IMR-90 (cell line): ENCODE measurements around the gene CHRM4. TPM values are rescaled to one million over a fixed set of nuclear protein-coding genes. Genes with fewer than 3 reads are reported as not detected.

Experiments
- ATAC-seq: fragments of 200-7000 bp; cut with Tn5 transposase; 2 replicates; pipeline ENCODE4 v1.9.1; 2020; ENCODE audit warnings: low read depth, mild to moderate bottlenecking, moderate library complexity
- BruUV-seq: library from RNA; stranded (reverse); fragments of 400-500 nt; replicated peaks from 2 replicates; lab custom pipeline; 2021; lab: Mats Ljungman, UMichigan
- CTCF ChIA-PET: fragments of 300-600 bp; formaldehyde crosslinking; extraction: SDS; loops from one replicate; lab custom pipeline; 2021; ENCODE audit warnings: antibody characterized with exemption; lab: Yijun Ruan, JAX
- POLR2A ChIA-PET: fragments of 300-600 bp; sonication (Branson Sonifier 250); formaldehyde crosslinking; loops from one replicate; lab custom pipeline; 2022; ENCODE audit warnings: antibody characterized with exemption; ENCODE audit not compliant: unreplicated experiment; lab: Charles Lee
- DNase-seq: peaks from one replicate; pipeline ENCODE4 v3.0.0; 2013
- H2AFZ ChIP-seq: replicated peaks from 2 replicates; pipeline ENCODE3; 2013; ENCODE audit warnings: low read length, mild to moderate bottlenecking; ENCODE audit not compliant: poor library complexity
- H2AK5ac ChIP-seq: 2 replicates; pipeline ENCODE4 v1.6.1; 2013; ENCODE audit warnings: low read depth, low read length, inconsistent platforms
- H2AK9ac ChIP-seq: replicated peaks from 2 replicates; pipeline ENCODE3; 2013; ENCODE audit warnings: mild to moderate bottlenecking, low read depth, low read length, moderate library complexity; ENCODE audit not compliant: poor library complexity
- H2BK120ac ChIP-seq: 2 replicates; pipeline ENCODE4 v1.6.1; 2013; ENCODE audit warnings: low read depth, low read length, inconsistent platforms
- H2BK15ac ChIP-seq: 3 replicates; pipeline ENCODE4 v1.6.1; 2013; ENCODE audit warnings: low read depth, low read length, inconsistent platforms
- H2BK20ac ChIP-seq: 2 replicates; pipeline ENCODE4 v1.6.1; 2013; ENCODE audit warnings: low read depth, mild to moderate bottlenecking, inconsistent platforms, low read length, moderate library complexity
- H2BK5ac ChIP-seq: 2 replicates; pipeline ENCODE4 v1.6.1; 2013; ENCODE audit warnings: mild to moderate bottlenecking, low read depth, low read length, inconsistent platforms; ENCODE audit not compliant: poor library complexity, severe bottlenecking
- H3K14ac ChIP-seq: replicated peaks from 2 replicates; pipeline ENCODE4 v1.6.1; 2013; ENCODE audit warnings: low read depth, low read length, inconsistent platforms
- H3K18ac ChIP-seq: 2 replicates; pipeline ENCODE4 v1.6.1; 2013; ENCODE audit warnings: low read depth, low read length, control low read depth
- H3K23ac ChIP-seq: 2 replicates; pipeline ENCODE4 v1.6.1; 2013; ENCODE audit warnings: low read depth, low read length, inconsistent platforms
- H3K27ac ChIP-seq: 2 replicates; pipeline ENCODE4 v1.5.1; 2013; ENCODE audit warnings: mild to moderate bottlenecking, control low read depth, low read length; ENCODE audit not compliant: insufficient read depth
- H3K27me3 ChIP-seq: 2 replicates; pipeline ENCODE4 v1.6.1; 2013; ENCODE audit warnings: low read length; ENCODE audit not compliant: control insufficient read depth, insufficient read depth
- H3K36me3 ChIP-seq: 2 replicates; pipeline ENCODE4 v1.6.1; 2013; ENCODE audit warnings: low read length, mixed read lengths; ENCODE audit not compliant: control insufficient read depth, insufficient read depth
- H3K4ac ChIP-seq: 2 replicates; pipeline ENCODE4 v1.6.1; 2013; ENCODE audit warnings: low read depth, low read length, inconsistent platforms
- H3K4me1 ChIP-seq: 2 replicates; pipeline ENCODE4 v1.6.1; 2013; ENCODE audit warnings: low read length, mixed read lengths; ENCODE audit not compliant: control insufficient read depth, insufficient read depth
- H3K4me2 ChIP-seq: 2 replicates; pipeline ENCODE4 v1.6.1; 2013; ENCODE audit warnings: low read depth, mild to moderate bottlenecking, control low read depth, low read length, moderate library complexity
- H3K4me3 ChIP-seq: 2 replicates; pipeline ENCODE4 v1.5.1; 2013; ENCODE audit warnings: low read depth, mild to moderate bottlenecking, control low read depth, low read length, moderate library complexity; ENCODE audit not compliant: insufficient read depth
- H3K56ac ChIP-seq: 2 replicates; pipeline ENCODE4 v1.6.1; 2013; ENCODE audit warnings: low read length, inconsistent platforms; ENCODE audit not compliant: insufficient read depth; ENCODE audit errors: extremely low read depth
- H3K79me1 ChIP-seq, 2 experiments: 2 replicates each; pipeline ENCODE4 v1.6.1; 2013; ENCODE audit warnings: low read length in 2 of 2, inconsistent platforms in 1 of 2, low read depth in 1 of 2
- H3K9ac ChIP-seq: 2 replicates; pipeline ENCODE4 v1.6.1; 2013; ENCODE audit warnings: low read depth, low read length, control low read depth
- H3K9me1 ChIP-seq: 2 replicates; pipeline ENCODE4 v1.6.1; 2013; ENCODE audit warnings: low read length, inconsistent platforms; ENCODE audit not compliant: insufficient read depth
- H3K9me3 ChIP-seq: 2 replicates; pipeline ENCODE4 v1.6.1; 2013; ENCODE audit warnings: low read length; ENCODE audit not compliant: control insufficient read depth, insufficient read depth
- H4K20me1 ChIP-seq: 2 replicates; pipeline ENCODE4 v1.6.1; 2013; ENCODE audit warnings: low read length, inconsistent platforms; ENCODE audit not compliant: insufficient read depth
- H4K5ac ChIP-seq: 2 replicates; pipeline ENCODE4 v1.6.1; 2013; ENCODE audit warnings: mild to moderate bottlenecking, low read depth, low read length, control low read depth
- H4K8ac ChIP-seq, 2 experiments: 2 replicates each; pipeline ENCODE4 v1.6.1; 2013; ENCODE audit warnings: low read depth in 2 of 2, low read length in 2 of 2, control low read depth in 1 of 2, inconsistent platforms in 1 of 2
- H4K91ac ChIP-seq: 2 replicates; pipeline ENCODE4 v1.6.1; 2013; ENCODE audit warnings: low read depth, low read length, inconsistent platforms; ENCODE audit not compliant: insufficient read depth
- CTCF ChIP-seq: conservative IDR thresholded peaks from 2 replicates; pipeline ENCODE4 v1.5.1; 2012; ENCODE audit warnings: mild to moderate bottlenecking, low read depth, low read length, improper control_type of control experiment
- FOS ChIP-seq: fragments of 150-350 bp; IDR thresholded peaks from 2 replicates; pipeline ENCODE4 v1.6.1; 2016; ENCODE audit warnings: low read depth, low read length
- MAZ ChIP-seq: IDR thresholded peaks from 2 replicates; pipeline ENCODE4 v1.6.1; 2012; ENCODE audit warnings: low read depth, mild to moderate bottlenecking, low read length, improper control_type of control experiment, moderate library complexity, borderline replicate concordance
- RAD21 ChIP-seq: IDR thresholded peaks from 2 replicates; pipeline ENCODE4 v1.6.1; 2012; ENCODE audit warnings: low read length, improper control_type of control experiment
- SMC3 ChIP-seq: fragments of 150-350 bp; IDR thresholded peaks from 2 replicates; pipeline ENCODE4 v1.6.1; 2016; ENCODE audit warnings: low read depth, mild to moderate bottlenecking, antibody characterized with exemption, low read length, moderate library complexity
- WGBS, 2 experiments: methylation state at CpG; one replicate each; pipeline versions ENCODE4 v1.1.5 to v1.1.7; 2013; ENCODE audit warnings: missing lambda C conversion rate in 2 of 2; ENCODE audit not compliant: insufficient read length in 1 of 2; ENCODE audit errors: extremely low coverage in 2 of 2; 5-methylcytosine and 5-hydroxymethylcytosine counted together
- dilution Hi-C: fragments of 300-500 bp; cut with HindIII; formaldehyde crosslinking; loops from one replicate; pipeline ENCODE4 v1.14.3; 2018; ENCODE audit warnings: low sequenced_read_pairs; ENCODE audit not compliant: unreplicated experiment
- in situ Hi-C: fragments of 300-500 bp; cut with MboI; formaldehyde crosslinking; loops from 3 replicates; pipeline ENCODE4 v1.14.3; 2019; ENCODE audit warnings: low sequenced_read_pairs, inconsistent platforms, mixed read lengths
- intact Hi-C: fragments of 100-400 bp; cut with micrococcal nuclease; formaldehyde crosslinking; loops from 2 replicates; pipeline ENCODE4 v1.10.0; 2022
- polyA plus RNA-seq, 3 experiments: library from polyadenylated mRNA; depleted of rRNA; stranded (reverse); fragments of >200 nt; gene quantifications; 2 replicates each; pipeline ENCODE4 v1.2.3, GENCODE V29; 2012; ENCODE audit warnings: low replicate concordance in 1 of 3
- total RNA-seq: library from RNA; depleted of rRNA; stranded (reverse); fragments of >200 nt; gene quantifications from 2 replicates; pipeline ENCODE4 v1.2.3, GENCODE V29; 2012
- TF ChIP-seq, protein P1 (sequence below): fragments of 150-350 bp; IDR thresholded peaks from 2 replicates; pipeline ENCODE4 v1.6.1; 2017; ENCODE audit warnings: mild to moderate bottlenecking, antibody characterized with exemption, low read length, low read depth

Gene CHRM4
- total and polyA plus RNA-seq, 2 of the 4 experiments (the other 2 are of a cell fraction): 0.09 to 0.18 TPM

DNA sequence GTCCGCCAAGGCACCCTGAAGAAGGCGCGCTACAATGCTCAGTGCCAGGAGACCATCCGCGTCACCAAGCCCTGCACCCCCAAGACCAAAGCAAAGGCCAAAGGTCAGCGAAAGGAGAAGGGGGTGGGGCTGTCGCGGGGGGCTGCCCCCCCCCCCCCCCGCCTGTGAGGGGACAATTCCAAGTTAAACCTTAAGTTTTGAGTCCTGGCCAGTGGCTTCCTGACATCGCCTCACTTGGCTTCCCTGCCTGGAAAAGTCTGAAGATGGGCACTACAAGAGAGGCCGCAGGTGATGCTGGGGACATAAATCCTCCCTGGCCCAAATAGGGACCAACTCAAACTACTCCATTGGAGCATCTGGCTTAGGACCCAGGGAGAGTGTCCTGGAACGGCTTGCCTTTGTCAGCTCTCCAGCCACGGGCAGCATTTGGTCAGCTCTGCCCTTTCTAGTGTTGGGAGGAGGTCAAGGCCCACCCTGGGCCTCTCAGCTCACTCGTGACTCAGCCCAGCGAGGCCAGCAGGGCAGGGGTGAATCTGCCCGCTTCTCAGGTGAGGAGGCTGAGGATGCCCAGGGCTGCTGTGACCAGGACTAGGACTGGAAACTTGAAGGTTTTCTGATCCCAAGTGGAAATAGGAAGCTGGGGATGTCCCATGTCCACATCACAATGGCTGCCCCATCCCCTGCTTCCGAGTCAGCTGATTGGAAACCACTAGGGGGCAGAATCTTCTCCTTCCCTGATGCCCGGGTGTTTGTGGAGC, 8.8 kb downstream of the CHRM4 start:
- Histone ChIP-seq H3K9me3 (no peaks in the 10 kb centered on the region), H2AK9ac (peak overlapping the region; percentile 66), H2AK5ac (no peak overlapping the region), H3K4ac (peak overlapping the region; percentile 65; the same call in 1 of the 2 replicates), H3K4me2 (peak overlapping the region; percentile 35; the same call in 1 of the 2 replicates), H3K14ac (no peak overlapping the region), H4K5ac (no peak overlapping the region), H3K36me3 (no peaks in the 10 kb centered on the region; the same call in 1 of the 2 replicates), H2BK120ac (no peak overlapping the region), H4K8ac (no peak overlapping the region; a peak in 1 of 4 replicates), H4K91ac (no peak overlapping the region), H3K23ac (peak overlapping the region; percentile 5; the same call in 1 of the 2 replicates), H2AFZ (peak overlapping the region; percentile 78), H4K20me1 (no peaks in the 10 kb centered on the region), H3K79me1 (peaks cover 0 to 11% of the 10 kb centered on the region in 2 experiments; a peak in 2 of 4 replicates), H3K27me3 (peaks cover 3% of the 10 kb centered on the region; the same call in 1 of the 2 replicates), H3K9ac (no peak overlapping the region), H2BK20ac (no peak overlapping the region), H3K27ac (no peak overlapping the region), H3K9me1 (0 out of 2 replicates have a peak, but pooled peaks cover 5% of the 10 kb centered on the region), H3K18ac (no peak overlapping the region), H3K56ac (no peak overlapping the region), H3K4me3 (peak overlapping the region; percentile 30; the same call in 1 of the 2 replicates), H2BK5ac (no peak overlapping the region), H2BK15ac (no peak overlapping the region), H3K4me1 (peaks cover 8% of the 10 kb centered on the region)
- WGBS, 2 experiments: no CpG with 5 or more reads among the region's 18 CpGs
- peak; percentile 46 for DNase-seq
- ChIA-PET POLR2A (no interaction called here), CTCF (interaction anchor here (0.5 to 1.5 kb wide), 4 partner anchors 9 to 149 kb away, joined by 3 to 4 read pairs (median 3); partner anchors contain the start of gene CHRM4)
- no peak for ATAC-seq
- in situ Hi-C loops (no loop called here), intact Hi-C loops (loop anchor here (10.0 kb wide), 1 partner anchor 302 kb away; no protein-coding TSS in a partner anchor), dilution Hi-C loops (no loop called here)
- no TSS peak for BruUV-seq
- TF ChIP-seq SMC3: peak; percentile 35
- no peak; the same call in 1 of the 2 replicates for TF ChIP-seq MAZ
- peak; percentile 42 for TF ChIP-seq RAD21
- no peak for TF ChIP-seq FOS
- peak; percentile 66 for TF ChIP-seq CTCF
- TF ChIP-seq, protein P1, sequence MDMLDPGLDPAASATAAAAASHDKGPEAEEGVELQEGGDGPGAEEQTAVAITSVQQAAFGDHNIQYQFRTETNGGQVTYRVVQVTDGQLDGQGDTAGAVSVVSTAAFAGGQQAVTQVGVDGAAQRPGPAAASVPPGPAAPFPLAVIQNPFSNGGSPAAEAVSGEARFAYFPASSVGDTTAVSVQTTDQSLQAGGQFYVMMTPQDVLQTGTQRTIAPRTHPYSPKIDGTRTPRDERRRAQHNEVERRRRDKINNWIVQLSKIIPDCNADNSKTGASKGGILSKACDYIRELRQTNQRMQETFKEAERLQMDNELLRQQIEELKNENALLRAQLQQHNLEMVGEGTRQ: 0 out of 2 replicates have a peak, but pooled peaks have one; percentile 22
